ENCODE results near the gene FMO1.

FMO1 gene

DNA sequence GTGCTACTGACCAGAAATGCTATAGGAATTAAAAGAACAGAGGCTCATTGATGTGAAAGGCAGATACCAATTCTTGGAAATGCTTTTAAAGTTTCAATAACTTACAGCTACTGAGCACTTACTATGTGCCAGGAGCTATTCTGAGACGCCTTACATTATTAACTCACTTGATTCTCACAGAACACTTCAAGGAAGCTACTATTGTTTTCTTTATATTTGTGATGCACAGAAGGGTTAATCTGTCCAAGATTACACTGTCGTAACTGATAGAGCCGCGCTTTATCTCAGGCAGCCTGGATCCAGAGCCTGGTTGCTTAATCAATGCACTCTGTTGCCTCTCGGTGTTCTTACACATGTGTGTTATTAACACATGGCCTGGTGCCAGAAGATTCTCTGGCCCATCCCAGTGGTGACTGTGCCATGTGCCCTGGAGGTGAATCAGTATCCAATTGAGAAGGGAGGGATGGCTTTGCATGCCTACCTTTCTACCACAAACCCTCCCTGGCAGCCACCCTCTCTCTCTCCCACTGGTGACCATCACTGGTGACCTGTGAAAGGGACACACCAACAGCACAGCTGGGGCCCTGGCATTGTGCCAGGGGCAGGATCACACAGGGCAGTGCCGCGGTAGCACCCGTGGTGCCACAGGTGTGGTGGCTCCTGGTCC, 8.8 kb downstream of the FMO1 start:
- H2AFZ ChIP-seq (ENCODE audit: low read depth, low read length, severe bottlenecking) = no peak overlapping the region
- H3K9me2 ChIP-seq (replicated peaks; ENCODE audit: insufficient read depth, low read length) = no peaks in the 10 kb centered on the region
- H3K9ac ChIP-seq (ENCODE audit: low read length) = no peak overlapping the region
- no peak overlapping the region for H3K27ac ChIP-seq (ENCODE audit: low read depth, low read length)
- no peaks in the 10 kb centered on the region for H3K36me3 ChIP-seq (ENCODE audit: low read length)
- no peak overlapping the region for H3K4me2 ChIP-seq (ENCODE audit: low read depth, low read length, poor library complexity, severe bottlenecking)
- TF ChIP-seq, protein P1, sequence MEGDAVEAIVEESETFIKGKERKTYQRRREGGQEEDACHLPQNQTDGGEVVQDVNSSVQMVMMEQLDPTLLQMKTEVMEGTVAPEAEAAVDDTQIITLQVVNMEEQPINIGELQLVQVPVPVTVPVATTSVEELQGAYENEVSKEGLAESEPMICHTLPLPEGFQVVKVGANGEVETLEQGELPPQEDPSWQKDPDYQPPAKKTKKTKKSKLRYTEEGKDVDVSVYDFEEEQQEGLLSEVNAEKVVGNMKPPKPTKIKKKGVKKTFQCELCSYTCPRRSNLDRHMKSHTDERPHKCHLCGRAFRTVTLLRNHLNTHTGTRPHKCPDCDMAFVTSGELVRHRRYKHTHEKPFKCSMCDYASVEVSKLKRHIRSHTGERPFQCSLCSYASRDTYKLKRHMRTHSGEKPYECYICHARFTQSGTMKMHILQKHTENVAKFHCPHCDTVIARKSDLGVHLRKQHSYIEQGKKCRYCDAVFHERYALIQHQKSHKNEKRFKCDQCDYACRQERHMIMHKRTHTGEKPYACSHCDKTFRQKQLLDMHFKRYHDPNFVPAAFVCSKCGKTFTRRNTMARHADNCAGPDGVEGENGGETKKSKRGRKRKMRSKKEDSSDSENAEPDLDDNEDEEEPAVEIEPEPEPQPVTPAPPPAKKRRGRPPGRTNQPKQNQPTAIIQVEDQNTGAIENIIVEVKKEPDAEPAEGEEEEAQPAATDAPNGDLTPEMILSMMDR (IDR thresholded peaks at IDR 0.05; ENCODE audit: insufficient read depth, low read length, poor library complexity, severe bottlenecking) = no peak
- no peak for TF ChIP-seq EZH2phosphoT487 (conservative IDR thresholded peaks at IDR 0.05; ENCODE audit: low read length)
- no peak overlapping the region for H3K4me3 ChIP-seq (ENCODE audit: insufficient read depth, low read length, poor library complexity, severe bottlenecking)
- H3K9me3 ChIP-seq (ENCODE audit: insufficient read depth, low read length) = no peaks in the 10 kb centered on the region
- H3F3A ChIP-seq (ENCODE audit: insufficient read depth) = no peaks in the 10 kb centered on the region
- no peaks in the 10 kb centered on the region for H4K20me1 ChIP-seq (ENCODE audit: low read depth, low read length)
- no peaks in the 10 kb centered on the region for H3K27me3 ChIP-seq (ENCODE audit: low read length)
- no peaks in the 10 kb centered on the region for H3K79me2 ChIP-seq (ENCODE audit: insufficient read depth, low read length)

GRCh38 chr1:171257607-171258076, 9.3 kb downstream of the FMO1 start:
- no peaks in the 10 kb centered on the region for H3K9me3 ChIP-seq (ENCODE audit: insufficient read depth, low read length)
- H3K9me2 ChIP-seq (replicated peaks; ENCODE audit: insufficient read depth, low read length) = no peaks in the 10 kb centered on the region
- H3K9ac ChIP-seq (ENCODE audit: low read length) = no peak overlapping the region
- H4K20me1 ChIP-seq (ENCODE audit: low read depth, low read length) = no peaks in the 10 kb centered on the region
- no peaks in the 10 kb centered on the region for H3K36me3 ChIP-seq (ENCODE audit: low read length)
- no peak overlapping the region for H3K4me3 ChIP-seq (ENCODE audit: insufficient read depth, low read length, poor library complexity, severe bottlenecking)
- no peak for TF ChIP-seq EZH2phosphoT487 (conservative IDR thresholded peaks at IDR 0.05; ENCODE audit: low read length)
- TF ChIP-seq, protein P1 (IDR thresholded peaks at IDR 0.05; ENCODE audit: insufficient read depth, low read length, poor library complexity, severe bottlenecking) = no peak
- H2AFZ ChIP-seq (ENCODE audit: low read depth, low read length, severe bottlenecking) = no peak overlapping the region
- H3K27me3 ChIP-seq (ENCODE audit: low read length) = no peaks in the 10 kb centered on the region
- H3K79me2 ChIP-seq (ENCODE audit: insufficient read depth, low read length) = no peaks in the 10 kb centered on the region
- no peaks in the 10 kb centered on the region for H3F3A ChIP-seq (ENCODE audit: insufficient read depth)
- no peak overlapping the region for H3K27ac ChIP-seq (ENCODE audit: low read depth, low read length)
- H3K4me2 ChIP-seq (ENCODE audit: low read depth, low read length, poor library complexity, severe bottlenecking) = no peak overlapping the region

GRCh38 chr1:171258429-171258828, 10.1 kb downstream of the FMO1 start:
- Histone ChIP-seq H3K27me3 (ENCODE audit: low read length) (no peaks in the 10 kb centered on the region), H3K9ac (ENCODE audit: low read length) (no peak overlapping the region), H3K79me2 (ENCODE audit: insufficient read depth, low read length) (no peaks in the 10 kb centered on the region), H4K20me1 (ENCODE audit: low read depth, low read length) (no peaks in the 10 kb centered on the region), H3F3A (ENCODE audit: insufficient read depth) (no peaks in the 10 kb centered on the region), H2AFZ (ENCODE audit: low read depth, low read length, severe bottlenecking) (no peak overlapping the region), H3K9me3 (ENCODE audit: insufficient read depth, low read length) (no peaks in the 10 kb centered on the region), H3K27ac (ENCODE audit: low read depth, low read length) (no peak overlapping the region), H3K4me2 (ENCODE audit: low read depth, low read length, poor library complexity, severe bottlenecking) (no peak overlapping the region), H3K9me2 (replicated peaks; ENCODE audit: insufficient read depth, low read length) (no peaks in the 10 kb centered on the region), H3K36me3 (ENCODE audit: low read length) (no peaks in the 10 kb centered on the region), H3K4me3 (ENCODE audit: insufficient read depth, low read length, poor library complexity, severe bottlenecking) (no peak overlapping the region)
- TF ChIP-seq, protein P1 (IDR thresholded peaks at IDR 0.05; ENCODE audit: insufficient read depth, low read length, poor library complexity, severe bottlenecking) = no peak
- no peak for TF ChIP-seq EZH2phosphoT487 (conservative IDR thresholded peaks at IDR 0.05; ENCODE audit: low read length)

Data from SU-DHL-6 (cell line).